ENCODE measurements around the gene SLC25A10. TPM values are rescaled to one million over a fixed set of nuclear protein-coding genes. Genes with fewer than 3 reads are reported as not detected.

The SLC25A10 gene
- total RNA-seq, 1 donor from 2014 or later, result 23.7 TPM

DNA sequence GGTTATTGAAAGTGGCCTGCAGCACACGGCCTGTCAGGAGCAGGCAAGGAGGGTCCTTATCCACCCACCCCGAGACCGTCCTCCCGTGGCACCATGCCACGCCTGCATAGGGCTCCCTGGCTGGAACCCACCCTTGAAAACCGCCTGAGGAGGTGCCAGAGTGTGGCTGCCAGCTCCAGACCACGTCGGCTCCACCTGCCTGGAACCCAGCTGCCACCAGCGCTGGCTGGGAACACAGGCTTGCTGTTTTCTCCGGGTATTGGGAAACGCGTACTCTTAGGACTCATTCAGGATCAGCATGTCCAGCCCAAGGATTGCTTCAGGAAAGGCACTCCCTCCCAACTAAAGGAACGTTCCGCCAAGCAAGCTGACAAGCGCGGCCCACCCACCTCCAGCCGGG is 35.2 kb upstream of the SLC25A10 start:
- no peak for DNase-seq (ENCODE audit: low read depth)
- no peaks in the 10 kb centered on the region for H3K36me3 ChIP-seq (ENCODE audit: control insufficient read depth, insufficient read depth, low read length)
- H3K27me3 ChIP-seq (ENCODE audit: control insufficient read depth, insufficient read depth, low read length), result no peaks in the 10 kb centered on the region
- H3K4me3 ChIP-seq (ENCODE audit: low read depth, low read length), result no peak overlapping the region
- TF ChIP-seq, protein P1, sequence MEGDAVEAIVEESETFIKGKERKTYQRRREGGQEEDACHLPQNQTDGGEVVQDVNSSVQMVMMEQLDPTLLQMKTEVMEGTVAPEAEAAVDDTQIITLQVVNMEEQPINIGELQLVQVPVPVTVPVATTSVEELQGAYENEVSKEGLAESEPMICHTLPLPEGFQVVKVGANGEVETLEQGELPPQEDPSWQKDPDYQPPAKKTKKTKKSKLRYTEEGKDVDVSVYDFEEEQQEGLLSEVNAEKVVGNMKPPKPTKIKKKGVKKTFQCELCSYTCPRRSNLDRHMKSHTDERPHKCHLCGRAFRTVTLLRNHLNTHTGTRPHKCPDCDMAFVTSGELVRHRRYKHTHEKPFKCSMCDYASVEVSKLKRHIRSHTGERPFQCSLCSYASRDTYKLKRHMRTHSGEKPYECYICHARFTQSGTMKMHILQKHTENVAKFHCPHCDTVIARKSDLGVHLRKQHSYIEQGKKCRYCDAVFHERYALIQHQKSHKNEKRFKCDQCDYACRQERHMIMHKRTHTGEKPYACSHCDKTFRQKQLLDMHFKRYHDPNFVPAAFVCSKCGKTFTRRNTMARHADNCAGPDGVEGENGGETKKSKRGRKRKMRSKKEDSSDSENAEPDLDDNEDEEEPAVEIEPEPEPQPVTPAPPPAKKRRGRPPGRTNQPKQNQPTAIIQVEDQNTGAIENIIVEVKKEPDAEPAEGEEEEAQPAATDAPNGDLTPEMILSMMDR (IDR thresholded peaks at IDR 0.05; ENCODE audit: insufficient read depth, low read length, poor library complexity, severe bottlenecking), result no peak

DNA sequence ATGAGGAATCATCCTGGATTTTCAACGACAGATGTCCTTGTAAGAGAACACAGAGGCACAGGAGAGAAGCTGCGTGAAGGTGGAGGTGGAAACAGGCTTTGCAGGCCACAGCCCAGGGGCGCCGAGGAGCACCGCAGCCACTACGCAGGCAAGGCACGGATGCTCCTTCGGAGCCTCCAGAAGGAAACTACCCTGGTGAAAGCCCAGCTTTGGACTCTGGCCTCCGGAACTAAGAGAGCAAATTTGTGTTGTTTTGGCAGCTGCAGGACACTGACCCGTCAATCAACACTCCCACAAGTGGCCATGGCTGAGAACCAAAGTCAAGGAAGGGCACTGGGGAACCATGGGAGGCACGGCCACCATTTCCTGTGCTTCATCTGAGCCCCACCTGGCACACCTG is 31.9 kb upstream of the SLC25A10 start:
- TF ChIP-seq, protein P1 (IDR thresholded peaks at IDR 0.05; ENCODE audit: insufficient read depth, low read length, poor library complexity, severe bottlenecking), result no peak
- H3K36me3 ChIP-seq (ENCODE audit: control insufficient read depth, insufficient read depth, low read length), result no peaks in the 10 kb centered on the region
- H3K4me3 ChIP-seq (ENCODE audit: low read depth, low read length), result no peak overlapping the region
- no peak for DNase-seq (ENCODE audit: low read depth)
- H3K27me3 ChIP-seq (ENCODE audit: control insufficient read depth, insufficient read depth, low read length), result no peaks in the 10 kb centered on the region

DNA sequence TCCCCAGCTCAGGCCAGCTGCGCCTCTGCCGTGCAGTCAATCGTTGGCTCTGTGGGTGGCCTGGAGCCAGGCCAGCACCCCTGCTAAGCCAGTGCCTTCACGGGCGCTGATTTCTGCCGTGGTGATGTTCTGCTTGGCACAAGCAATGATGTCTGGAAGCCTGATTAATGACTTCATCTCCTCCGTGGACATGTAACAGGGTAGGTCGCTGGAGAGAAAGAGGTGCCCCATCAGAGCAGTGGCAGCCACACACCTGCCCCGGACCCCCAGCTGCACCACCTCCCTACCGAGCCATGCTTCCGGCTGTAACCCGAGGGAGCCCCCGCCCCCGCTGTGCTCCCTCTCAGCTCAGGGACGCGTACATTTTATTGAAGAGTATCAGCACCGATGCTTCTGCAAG is 30.4 kb upstream of the SLC25A10 start:
- no peak overlapping the region for H3K4me3 ChIP-seq (ENCODE audit: low read depth, low read length)
- peak; percentile 31 for DNase-seq (ENCODE audit: low read depth)
- TF ChIP-seq, protein P1 (IDR thresholded peaks at IDR 0.05; ENCODE audit: insufficient read depth, low read length, poor library complexity, severe bottlenecking), result no peak
- H3K27me3 ChIP-seq (ENCODE audit: control insufficient read depth, insufficient read depth, low read length), result no peaks in the 10 kb centered on the region
- peaks cover 2% of the 10 kb centered on the region for H3K36me3 ChIP-seq (ENCODE audit: control insufficient read depth, insufficient read depth, low read length)

DNA sequence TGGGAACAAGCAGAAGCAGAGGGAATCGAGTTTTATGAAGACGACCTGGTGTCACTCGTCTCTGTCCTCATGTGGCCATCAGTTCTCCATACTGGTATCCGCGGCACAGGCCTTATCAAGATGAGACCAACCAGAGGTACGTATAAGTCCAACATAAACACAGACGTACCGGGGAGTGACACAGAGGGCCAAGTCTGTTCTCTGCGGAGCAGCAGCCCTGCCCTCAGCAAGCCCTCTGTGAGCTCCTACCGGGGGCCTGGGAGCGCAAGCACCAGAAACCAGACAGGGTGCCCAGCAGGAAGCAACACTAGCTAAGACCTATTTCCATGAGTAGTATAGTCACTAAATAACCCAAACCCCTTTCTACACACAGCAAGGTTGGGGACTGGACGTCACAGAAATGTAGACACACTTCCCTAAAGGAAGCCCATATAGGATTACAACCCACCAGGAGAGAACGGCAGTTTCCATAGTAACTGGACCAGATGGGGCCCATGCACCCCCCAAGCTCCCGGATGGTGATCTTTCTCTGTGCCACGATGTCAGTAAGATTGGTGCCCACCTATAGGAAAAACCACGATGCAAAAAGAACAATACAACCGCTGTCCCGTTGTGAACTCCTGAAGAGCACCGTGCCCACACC is 29.4 kb upstream of the SLC25A10 start:
- Histone ChIP-seq H3K4me3 (ENCODE audit: low read depth, low read length) (peak overlapping the region; percentile 96), H3K27me3 (ENCODE audit: control insufficient read depth, insufficient read depth, low read length) (no peaks in the 10 kb centered on the region), H3K36me3 (ENCODE audit: control insufficient read depth, insufficient read depth, low read length) (peaks cover 2% of the 10 kb centered on the region)
- DNase-seq (ENCODE audit: low read depth), result no peak
- TF ChIP-seq, protein P1 (IDR thresholded peaks at IDR 0.05; ENCODE audit: insufficient read depth, low read length, poor library complexity, severe bottlenecking), result no peak

DNA sequence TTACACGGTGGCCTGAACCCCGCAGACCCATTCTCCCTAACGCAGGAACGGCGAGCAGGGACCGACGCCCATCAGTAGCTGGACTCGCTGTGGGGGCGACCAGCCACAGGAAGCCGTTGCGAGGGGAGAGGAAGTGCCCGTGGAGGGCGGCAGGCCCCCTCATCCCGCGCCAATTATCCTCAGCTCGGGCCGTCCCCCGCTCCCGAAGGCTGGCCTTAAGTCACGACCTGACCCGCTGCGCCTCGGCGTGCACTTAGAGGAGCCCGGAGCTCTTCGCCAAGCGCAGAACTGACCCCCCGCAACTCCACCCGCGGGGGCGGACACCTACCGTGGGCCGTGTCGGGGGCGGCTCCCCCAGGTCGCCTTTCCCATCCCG is 28.9 kb upstream of the SLC25A10 start:
- no peaks in the 10 kb centered on the region for H3K27me3 ChIP-seq (ENCODE audit: control insufficient read depth, insufficient read depth, low read length)
- DNase-seq (ENCODE audit: low read depth), result no peak
- TF ChIP-seq, protein P1 (IDR thresholded peaks at IDR 0.05; ENCODE audit: insufficient read depth, low read length, poor library complexity, severe bottlenecking), result no peak
- peak overlapping the region; percentile 96 for H3K4me3 ChIP-seq (ENCODE audit: low read depth, low read length)
- peaks cover 2% of the 10 kb centered on the region for H3K36me3 ChIP-seq (ENCODE audit: control insufficient read depth, insufficient read depth, low read length)

Data from kidney epithelial cell (primary cell).